HepG2 (cell line): ENCODE measurements around the gene TBC1D10A. TPM values are rescaled to one million over a fixed set of nuclear protein-coding genes. Genes with fewer than 3 reads are reported as not detected.
A peak's percentile ranks its signal among the peaks of the same experiment; 100 is the strongest.

Experiments used
- ATAC-seq: fragments of 200-7000 bp; cut with Tn5 transposase; 3 replicates; pipeline ENCODE4 v1.9.1; 2020; ENCODE audit warnings: mild to moderate bottlenecking, moderate library complexity
- BruUV-seq: library from RNA; stranded (reverse); fragments of 400-500 nt; replicated peaks from 2 replicates; lab custom pipeline; 2021; lab: Mats Ljungman, UMichigan
- CTCF ChIA-PET: fragments of 300-600 bp; formaldehyde crosslinking; extraction: SDS; loops from one replicate; lab custom pipeline; 2021; ENCODE audit warnings: low total read pairs, inconsistent platforms, low intra/inter-chr PET ratio; lab: Yijun Ruan, JAX
- POLR2A ChIA-PET: fragments of 350-600 bp; sonication (Branson Sonifier 250); formaldehyde crosslinking; loops from one replicate; lab custom pipeline; 2020; ENCODE audit warnings: antibody characterized with exemption, inconsistent platforms; lab: Yijun Ruan, JAX
- DNase-seq: peaks from one replicate; pipeline ENCODE4 v3.0.0-alpha.2; 2015; ENCODE audit warnings: low spot score
- FAIRE-seq: peaks from 3 replicates; lab custom pipeline; 2011; peaks lifted over from hg19 to GRCh38; lab: Jason Lieb, UNC
- H2AFZ ChIP-seq: one replicate; pipeline ENCODE4 v1.6.1; 2011; ENCODE audit warnings: low read length, inconsistent platforms
- H3K27ac ChIP-seq: fragments of 300-600 bp; 3 replicates; pipeline ENCODE4 v1.8.0; 2011; ENCODE audit warnings: mixed run types, mild to moderate bottlenecking, mixed read lengths, low read length, inconsistent platforms; ENCODE audit not compliant: insufficient read depth; ENCODE audit errors: extremely low read length
- H3K27me3 ChIP-seq, 2 experiments: fragments of 200-600 bp in 1 of 2; 2 replicates in 1 of 2; 3 replicates in 1 of 2; pipeline versions ENCODE4 v1.6.0 to v1.8.0; 2011; ENCODE audit warnings: low read length in 2 of 2, mild to moderate bottlenecking in 2 of 2, moderate library complexity in 2 of 2, inconsistent platforms in 1 of 2; ENCODE audit not compliant: insufficient read depth in 2 of 2, control insufficient read depth in 1 of 2
- H3K36me3 ChIP-seq, 2 experiments: fragments of 200-600 bp in 1 of 2; replicated peaks in 1 of 2; 2 replicates in 1 of 2; 3 replicates in 1 of 2; pipeline versions ENCODE4 v1.5.1 to v1.8.0; 2011; ENCODE audit warnings: low read length in 2 of 2, inconsistent platforms in 1 of 2; ENCODE audit not compliant: insufficient read depth in 2 of 2, control insufficient read depth in 1 of 2
- H3K4me1 ChIP-seq: 2 replicates; pipeline ENCODE4 v1.5.1; 2012; ENCODE audit warnings: low read length, inconsistent platforms; ENCODE audit not compliant: insufficient read depth
- H3K4me2 ChIP-seq: 2 replicates; pipeline ENCODE4 v1.6.0; 2011; ENCODE audit warnings: low read depth, low read length, inconsistent platforms
- H3K4me3 ChIP-seq, 3 experiments: fragments of 200-600 bp in 1 of 3; sonication (generic), shearing (Covaris generic) in 1 of 3; replicated peaks in 1 of 3; 2 replicates each; pipeline ENCODE4 v1.5.1; 2011 to 2016; ENCODE audit warnings: low read length in 3 of 3, inconsistent platforms in 2 of 3, low read depth in 2 of 3, mild to moderate bottlenecking in 2 of 3, control low read depth in 1 of 3, mixed read lengths in 1 of 3; ENCODE audit not compliant: insufficient read depth in 1 of 3
- H3K79me2 ChIP-seq: one replicate; pipeline ENCODE4 v1.6.1; 2011; ENCODE audit warnings: low read length, inconsistent platforms; ENCODE audit not compliant: insufficient read depth
- H3K9ac ChIP-seq: 2 replicates; pipeline ENCODE4 v1.6.0; 2011; ENCODE audit warnings: mild to moderate bottlenecking, low read depth, low read length, inconsistent platforms; ENCODE audit not compliant: insufficient read depth
- H3K9me3 ChIP-seq: 2 replicates; pipeline ENCODE4 v1.5.1; 2012; ENCODE audit warnings: mild to moderate bottlenecking, low read length
- H4K20me1 ChIP-seq: 2 replicates; pipeline ENCODE4 v1.6.0; 2011; ENCODE audit warnings: inconsistent platforms, mild to moderate bottlenecking, low read length, moderate library complexity; ENCODE audit not compliant: insufficient read depth
- GLI4 ChIP-seq: sonication (generic); formaldehyde crosslinking; IDR thresholded peaks from 2 replicates; pipeline ENCODE4 v1.5.1; 2020; ENCODE audit warnings: missing genetic modification reagents, mild to moderate bottlenecking, moderate library complexity, borderline replicate concordance
- HDAC6 ChIP-seq: fragments of 200-600 bp; sonication (generic); IDR thresholded peaks from 2 replicates; pipeline ENCODE4 v1.7.0; 2017; ENCODE audit warnings: mild to moderate bottlenecking, antibody characterized with exemption, low read length, low read depth
- NFKBIZ ChIP-seq: IDR thresholded peaks from 2 replicates; pipeline ENCODE4 v1.6.1; 2018; ENCODE audit warnings: missing genetic modification reagents, missing compliant biosample characterization
- POLR2AphosphoS5 ChIP-seq: IDR thresholded peaks from 2 replicates; pipeline ENCODE4 v1.6.1; 2012; ENCODE audit warnings: low read depth, low read length
- RXRB ChIP-seq: IDR thresholded peaks from 2 replicates; pipeline ENCODE4 v1.6.1; 2016; ENCODE audit warnings: borderline replicate concordance, missing genetic modification reagents, missing compliant biosample characterization
- ZNF253 ChIP-seq: sonication (generic); formaldehyde crosslinking; IDR thresholded peaks from 2 replicates; pipeline ENCODE4 v1.8.0; 2022; ENCODE audit warnings: mild to moderate bottlenecking, missing genetic modification reagents, borderline replicate concordance
- ZNF3 ChIP-seq: IDR thresholded peaks from 2 replicates; pipeline ENCODE4 v1.7.0; 2017; ENCODE audit warnings: inconsistent platforms
- ZNF329 ChIP-seq: sonication (generic); formaldehyde crosslinking; IDR thresholded peaks from 2 replicates; pipeline ENCODE4 v1.9.0; 2021; ENCODE audit warnings: low read depth, mild to moderate bottlenecking, missing genetic modification reagents
- ZNF556 ChIP-seq: sonication (generic); formaldehyde crosslinking; IDR thresholded peaks from 2 replicates; pipeline ENCODE4 v1.4.0; 2020; ENCODE audit warnings: mild to moderate bottlenecking, missing genetic modification reagents, borderline replicate concordance
- ZNF598 ChIP-seq: sonication (generic); formaldehyde crosslinking; IDR thresholded peaks from 2 replicates; pipeline ENCODE4 v1.5.1; 2020; ENCODE audit warnings: mild to moderate bottlenecking, missing genetic modification reagents, borderline replicate concordance
- ZNF607 ChIP-seq: sonication (generic); formaldehyde crosslinking; IDR thresholded peaks from 2 replicates; pipeline ENCODE4 v1.5.1; 2020; ENCODE audit warnings: missing genetic modification reagents, mild to moderate bottlenecking, borderline replicate concordance
- ZNF720 ChIP-seq: sonication (generic); formaldehyde crosslinking; IDR thresholded peaks from 2 replicates; pipeline ENCODE4 v1.4.0; 2020; ENCODE audit warnings: missing genetic modification reagents
- WGBS: methylation state at CpG from one replicate; pipeline ENCODE4 v1.1.6; 2017; ENCODE audit warnings: low lambda C conversion rate; 5-methylcytosine and 5-hydroxymethylcytosine counted together
- in situ Hi-C: cut with HindIII; loops from 2 replicates; pipeline ENCODE4 v1.10.0; 2017; ENCODE audit warnings: low pct_unique_long_range_greater_than_20kb; ENCODE audit not compliant: extremely low pct_ligation_motif_present
- intact Hi-C: fragments of 100-400 bp; cut with micrococcal nuclease; formaldehyde crosslinking; loops from one replicate; pipeline ENCODE4 v1.10.0; 2022; ENCODE audit not compliant: unreplicated experiment
- polyA plus RNA-seq, 8 experiments: library from polyadenylated mRNA; depleted of rRNA in 3 of 8; stranded (reverse) in 7 of 8; unstranded in 1 of 8; fragments of >200 nt; fragmentation: Illumina TruSeq in 4 of 8; extraction: Trizol in 4 of 8; gene quantifications; 2 replicates each; pipeline versions ENCODE4 v1.2.1 to v1.2.3, GENCODE V29; 2011 to 2016; ENCODE audit warnings: low read depth in 4 of 8, missing spikeins in 1 of 8, mixed read lengths in 1 of 8; ENCODE audit not compliant: insufficient read depth in 1 of 8
- total RNA-seq, 5 experiments: library from RNA; depleted of rRNA; stranded (reverse); fragments of >200 nt; fragmentation: Illumina TruSeq; extraction: Trizol; gene quantifications; 2 replicates each; pipeline ENCODE4 v1.2.3, GENCODE V29; 2016; ENCODE audit warnings: low read depth in 1 of 5
- TF ChIP-seq, protein P1 (sequence below): sonication (generic); formaldehyde crosslinking; IDR thresholded peaks from 2 replicates; pipeline ENCODE4 v1.4.0; 2020; ENCODE audit warnings: mild to moderate bottlenecking, missing genetic modification reagents
- TF ChIP-seq, protein P2 (sequence below), 2 experiments: sonication (generic) in 1 of 2; formaldehyde crosslinking in 1 of 2; IDR thresholded peaks; 2 replicates each; pipeline versions ENCODE4 v1.4.0 to v1.6.1; 2016 to 2020; ENCODE audit warnings: borderline replicate concordance in 1 of 2, low read depth in 1 of 2, mild to moderate bottlenecking in 1 of 2, missing genetic modification reagents in 1 of 2
- TF ChIP-seq, protein P3 (sequence below), 2 experiments: fragments of 450-650 bp in 1 of 2; sonication (generic) in 1 of 2; formaldehyde crosslinking; IDR thresholded peaks; 2 replicates each; pipeline versions ENCODE4 v1.5.0 to v1.8.0; 2020 to 2022; ENCODE audit warnings: mild to moderate bottlenecking in 1 of 2, missing genetic modification reagents in 1 of 2

TBC1D10A gene
- total and polyA plus RNA-seq, 2 of the 13 experiments (the other 11 are each of a cell fraction or from before 2014, with no cell fraction given) = 4.2 to 4.9 TPM

DNA sequence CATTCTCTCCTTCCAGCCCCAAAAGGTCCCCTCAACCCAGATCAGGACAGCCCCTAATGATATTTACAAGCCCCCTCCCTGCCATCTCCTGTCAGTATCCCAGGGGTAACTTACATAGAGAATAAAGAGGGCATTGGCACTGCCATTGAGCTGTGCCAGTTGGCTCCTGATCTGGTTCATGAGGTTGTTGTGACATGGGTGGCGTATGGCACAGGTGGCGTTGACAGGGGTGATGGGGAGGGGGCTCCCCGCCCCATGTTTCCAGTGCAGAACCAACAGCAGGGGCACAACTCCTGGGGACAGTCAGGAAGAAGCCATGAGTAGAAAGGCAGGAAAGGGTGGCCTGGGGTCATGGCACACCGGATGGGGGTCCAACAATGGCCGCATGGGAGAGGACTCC, 82.1 kb downstream of the TBC1D10A start:
- H2AFZ ChIP-seq = no peak overlapping the region
- intact Hi-C loops (no loop called here), in situ Hi-C loops (no loop called here)
- FAIRE-seq = no peak
- CTCF ChIA-PET = no interaction called here
- no peaks in the 10 kb centered on the region for H3K79me2 ChIP-seq
- H3K27me3 ChIP-seq = no peaks in the 10 kb centered on the region
- H3K9ac ChIP-seq = no peak overlapping the region
- no peak for ATAC-seq
- POLR2A ChIA-PET = no interaction called here
- H3K27ac ChIP-seq = no peak overlapping the region
- H3K4me1 ChIP-seq = peaks cover 56% of the 10 kb centered on the region
- H4K20me1 ChIP-seq = no peaks in the 10 kb centered on the region
- BruUV-seq = no TSS peak
- H3K4me2 ChIP-seq = 0 out of 2 replicates have a peak overlapping the region, but pooled peaks have one; percentile 74
- no peaks in the 10 kb centered on the region for H3K36me3 ChIP-seq
- WGBS = 93% methylated on average over 3 of the region's 5 CpGs
- no peak for DNase-seq
- H3K4me3 ChIP-seq = no peak overlapping the region
- no peak for TF ChIP-seq POLR2AphosphoS5
- no peak for TF ChIP-seq HDAC6
- TF ChIP-seq ZNF556 = no peak
- no peak for TF ChIP-seq ZNF720 (CRISPR knock-in tag)
- no peak for TF ChIP-seq GLI4
- TF ChIP-seq, protein P1, sequence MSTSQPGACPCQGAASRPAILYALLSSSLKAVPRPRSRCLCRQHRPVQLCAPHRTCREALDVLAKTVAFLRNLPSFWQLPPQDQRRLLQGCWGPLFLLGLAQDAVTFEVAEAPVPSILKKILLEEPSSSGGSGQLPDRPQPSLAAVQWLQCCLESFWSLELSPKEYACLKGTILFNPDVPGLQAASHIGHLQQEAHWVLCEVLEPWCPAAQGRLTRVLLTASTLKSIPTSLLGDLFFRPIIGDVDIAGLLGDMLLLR (CRISPR knock-in tag) = no peak
- no peak for TF ChIP-seq ZNF329 (CRISPR knock-in tag)
- no peak for TF ChIP-seq NFKBIZ (CRISPR knock-in tag)
- no peak for TF ChIP-seq ZNF598 (CRISPR knock-in tag)
- TF ChIP-seq, protein P2, sequence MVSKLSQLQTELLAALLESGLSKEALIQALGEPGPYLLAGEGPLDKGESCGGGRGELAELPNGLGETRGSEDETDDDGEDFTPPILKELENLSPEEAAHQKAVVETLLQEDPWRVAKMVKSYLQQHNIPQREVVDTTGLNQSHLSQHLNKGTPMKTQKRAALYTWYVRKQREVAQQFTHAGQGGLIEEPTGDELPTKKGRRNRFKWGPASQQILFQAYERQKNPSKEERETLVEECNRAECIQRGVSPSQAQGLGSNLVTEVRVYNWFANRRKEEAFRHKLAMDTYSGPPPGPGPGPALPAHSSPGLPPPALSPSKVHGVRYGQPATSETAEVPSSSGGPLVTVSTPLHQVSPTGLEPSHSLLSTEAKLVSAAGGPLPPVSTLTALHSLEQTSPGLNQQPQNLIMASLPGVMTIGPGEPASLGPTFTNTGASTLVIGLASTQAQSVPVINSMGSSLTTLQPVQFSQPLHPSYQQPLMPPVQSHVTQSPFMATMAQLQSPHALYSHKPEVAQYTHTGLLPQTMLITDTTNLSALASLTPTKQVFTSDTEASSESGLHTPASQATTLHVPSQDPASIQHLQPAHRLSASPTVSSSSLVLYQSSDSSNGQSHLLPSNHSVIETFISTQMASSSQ (IDR thresholded peaks at IDR 0.05; ENCODE audit: low read depth) = no peak
- TF ChIP-seq, protein P2 (CRISPR knock-in tag; IDR thresholded peaks at IDR 0.05; ENCODE audit: borderline replicate concordance) = no peak
- no peak for TF ChIP-seq ZNF3 (CRISPR knock-in tag)
- TF ChIP-seq, protein P3, sequence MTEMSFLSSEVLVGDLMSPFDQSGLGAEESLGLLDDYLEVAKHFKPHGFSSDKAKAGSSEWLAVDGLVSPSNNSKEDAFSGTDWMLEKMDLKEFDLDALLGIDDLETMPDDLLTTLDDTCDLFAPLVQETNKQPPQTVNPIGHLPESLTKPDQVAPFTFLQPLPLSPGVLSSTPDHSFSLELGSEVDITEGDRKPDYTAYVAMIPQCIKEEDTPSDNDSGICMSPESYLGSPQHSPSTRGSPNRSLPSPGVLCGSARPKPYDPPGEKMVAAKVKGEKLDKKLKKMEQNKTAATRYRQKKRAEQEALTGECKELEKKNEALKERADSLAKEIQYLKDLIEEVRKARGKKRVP (CRISPR knock-in tag; IDR thresholded peaks at IDR 0.05) = no peak
- no peak for TF ChIP-seq ZNF253 (CRISPR knock-in tag)
- no peak for TF ChIP-seq RXRB
- no peak for TF ChIP-seq ZNF607
- H3K9me3 ChIP-seq = no peaks in the 10 kb centered on the region
